Erythroblast (primary cell): ENCODE results near the gene BMP8B.
"Not testable (repeated sequence)": the region's sequence is repeated elsewhere in the genome, so short reads cannot be mapped to it uniquely, and the experiment has no call there.

Experiments
- GATA1 ChIP-seq: IDR thresholded peaks from 2 replicates; pipeline ENCODE4 v1.6.1; 2011; ENCODE audit warnings: low read depth, mild to moderate bottlenecking, control low read depth, low read length, moderate library complexity
- POLR2A ChIP-seq: IDR thresholded peaks from 2 replicates; pipeline ENCODE4 v1.6.1; 2011; ENCODE audit warnings: mild to moderate bottlenecking, low read length

DNA sequence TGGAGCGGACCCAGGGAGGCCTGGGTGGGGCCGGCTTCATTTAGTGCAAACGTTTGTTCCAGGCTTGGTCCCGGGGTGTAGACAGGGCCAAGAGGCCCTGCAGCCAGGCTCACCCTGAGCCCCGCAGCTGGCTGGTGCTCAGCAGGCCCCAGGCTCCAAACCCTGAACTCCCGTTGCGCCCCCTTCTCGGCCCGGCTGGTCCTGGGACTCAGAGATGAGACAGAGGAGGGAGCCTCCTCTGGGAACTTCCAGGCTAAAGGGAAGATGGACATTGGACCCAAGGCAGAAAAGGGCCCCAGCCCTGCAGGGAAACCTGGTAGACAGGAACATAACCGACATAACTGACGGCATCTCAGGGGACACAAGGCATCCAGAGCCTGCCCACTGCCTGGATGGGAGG is 13.5 kb downstream of the BMP8B start:
- not testable (repeated sequence) for TF ChIP-seq POLR2A, GATA1
